Memory B cell (primary cell): ENCODE data around the gene SOX6.
"Not testable (repeated sequence)": the region's sequence is repeated elsewhere in the genome, so short reads cannot be mapped to it uniquely, and the experiment has no call there.

Experiments used
- ATAC-seq: fragments of 150-1000 bp; cut with Tn5 transposase; 2 replicates; pipeline ENCODE4 v1.10.0; 2021; ENCODE audit warnings: low read depth, mild to moderate bottlenecking, moderate library complexity
- DNase-seq, 2 donors: peaks; one replicate each; pipeline ENCODE4 v3.0.0; 2022; ENCODE audit warnings: low spot score in 2 of 2
- H3K27ac Mint-ChIP-seq: one replicate; pipeline ENCODE4 v1.8.0; 2022; ENCODE audit warnings: mild to moderate bottlenecking, moderate library complexity, mixed read lengths
- H3K27me3 Mint-ChIP-seq: one replicate; pipeline ENCODE4 v1.8.0; 2022; ENCODE audit warnings: mixed read lengths
- H3K36me3 Mint-ChIP-seq: one replicate; pipeline ENCODE4 v1.8.0; 2022; ENCODE audit warnings: mild to moderate bottlenecking, mixed read lengths
- H3K4me1 Mint-ChIP-seq: one replicate; pipeline ENCODE4 v1.8.0; 2022; ENCODE audit warnings: mixed read lengths
- H3K4me3 Mint-ChIP-seq: one replicate; pipeline ENCODE4 v1.8.0; 2022; ENCODE audit warnings: mild to moderate bottlenecking, moderate library complexity, mixed read lengths
- H3K9me3 Mint-ChIP-seq: one replicate; pipeline ENCODE4 v1.8.0; 2022; ENCODE audit warnings: mixed read lengths

Gene SOX6

GRCh38 chr11:15938121-15938611, 418.2 kb downstream of the SOX6 start:
- Mint-ChIP-seq H3K9me3 (no peaks in the 10 kb centered on the region), H3K27ac (no peak overlapping the region)
- no peak for ATAC-seq

DNA sequence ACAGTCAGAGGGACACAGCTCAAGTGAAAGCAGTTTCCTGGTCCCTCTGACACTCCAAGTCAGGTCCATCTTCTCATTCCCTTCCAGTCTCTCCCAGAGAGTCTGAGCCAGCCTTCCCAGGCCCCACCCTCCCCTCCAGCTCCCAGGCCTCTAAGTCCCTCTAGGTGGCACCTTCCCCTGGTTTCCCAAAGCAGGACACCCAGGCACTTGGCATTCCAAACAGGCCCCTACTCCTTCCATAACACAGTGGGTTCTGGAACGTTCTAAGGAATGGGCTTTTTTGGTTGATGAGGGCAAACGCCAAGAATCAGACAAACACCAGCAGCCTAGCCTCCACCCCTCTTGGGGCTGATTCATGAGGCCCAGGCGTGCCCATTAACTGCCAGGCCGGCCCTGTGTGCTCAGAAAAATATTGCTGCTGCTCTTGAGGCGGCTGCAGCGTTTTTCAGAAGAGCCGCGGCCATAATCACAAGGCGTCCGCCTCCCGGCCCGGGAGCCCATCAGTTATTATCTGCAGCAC, 418.7 kb downstream of the SOX6 start:
- Mint-ChIP-seq H3K9me3 (no peaks in the 10 kb centered on the region), H3K4me3 (no peak overlapping the region), H3K27ac (no peak overlapping the region), H3K4me1 (no peaks in the 10 kb centered on the region), H3K36me3 (no peaks in the 10 kb centered on the region), H3K27me3 (no peaks in the 10 kb centered on the region)
- DNase-seq = no peak
- ATAC-seq = no peak

More at GRCh38 chr11:15938121-15938611, 418.2 kb downstream of the SOX6 start:
- Mint-ChIP-seq H3K4me1 (no peaks in the 10 kb centered on the region), H3K27me3 (no peaks in the 10 kb centered on the region), H3K4me3 (no peak overlapping the region), H3K36me3 (no peaks in the 10 kb centered on the region)
- no peak for DNase-seq

- H3K36me3 Mint-ChIP-seq = no peaks in the 10 kb centered on the region
- no peak overlapping the region for H3K27ac Mint-ChIP-seq
- no peak for DNase-seq
- ATAC-seq = no peak
- no peaks in the 10 kb centered on the region for H3K27me3 Mint-ChIP-seq
- peaks cover 2% of the 10 kb centered on the region for H3K9me3 Mint-ChIP-seq
- H3K4me3 Mint-ChIP-seq = no peak overlapping the region
- no peaks in the 10 kb centered on the region for H3K4me1 Mint-ChIP-seq
Measured at GRCh38 chr11:15936011-15936410, 420.3 kb downstream of the SOX6 start.

DNA sequence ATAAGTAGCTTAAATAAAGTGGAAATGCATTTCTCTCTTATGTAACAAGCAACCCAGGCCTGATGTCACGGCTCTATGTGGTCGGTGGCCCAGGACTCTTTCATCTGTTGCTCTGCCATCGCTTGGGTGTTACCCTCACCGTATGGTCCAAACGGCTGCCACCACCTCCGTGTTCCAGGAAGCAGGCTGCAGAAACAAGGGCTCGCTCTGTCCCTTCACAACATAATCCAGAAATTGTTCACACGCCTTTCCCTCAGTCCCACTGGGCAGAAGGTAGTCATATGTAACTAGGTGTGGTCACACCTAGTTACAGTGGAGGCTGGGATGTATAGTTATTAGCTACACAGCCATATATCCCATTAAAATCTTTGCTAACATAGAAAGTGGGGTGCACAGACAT, 421.0 kb downstream of the SOX6 start:
- DNase-seq (no peak), ATAC-seq (no peak)
- no peak overlapping the region for H3K27ac Mint-ChIP-seq
- H3K36me3 Mint-ChIP-seq = no peaks in the 10 kb centered on the region
- H3K4me3 Mint-ChIP-seq = no peak overlapping the region
- peaks cover 2% of the 10 kb centered on the region for H3K9me3 Mint-ChIP-seq
- no peaks in the 10 kb centered on the region for H3K4me1 Mint-ChIP-seq
- no peaks in the 10 kb centered on the region for H3K27me3 Mint-ChIP-seq

GRCh38 chr11:15933886-15934625, 422.3 kb downstream of the SOX6 start:
- no peak overlapping the region for H3K27ac Mint-ChIP-seq
- DNase-seq (no peak), ATAC-seq (no peak)
- H3K4me3 Mint-ChIP-seq = no peak overlapping the region
- H3K36me3 Mint-ChIP-seq = no peaks in the 10 kb centered on the region
- H3K4me1 Mint-ChIP-seq = no peaks in the 10 kb centered on the region
- no peaks in the 10 kb centered on the region for H3K27me3 Mint-ChIP-seq
- peaks cover 2% of the 10 kb centered on the region for H3K9me3 Mint-ChIP-seq

DNA sequence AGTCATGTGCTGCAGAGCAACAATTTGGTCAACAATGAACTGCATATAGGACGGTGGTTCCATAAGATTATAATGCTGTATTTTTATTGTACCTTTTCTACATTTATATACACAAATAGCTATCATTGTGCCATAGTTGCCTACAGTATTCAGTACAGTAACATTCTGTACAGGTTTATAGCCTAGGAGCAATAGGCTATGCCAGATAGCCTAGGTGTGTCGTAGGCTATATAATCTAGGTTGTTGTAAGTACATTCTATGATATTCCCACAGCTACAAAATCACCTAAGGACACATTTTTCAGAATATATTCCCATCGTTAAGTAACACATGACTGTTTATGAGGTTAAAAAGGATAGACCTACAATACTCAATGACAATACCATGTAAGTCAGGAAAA, 423.9 kb downstream of the SOX6 start:
- ATAC-seq (no peak), DNase-seq (no peak)
- H3K4me3 Mint-ChIP-seq = no peak overlapping the region
- no peak overlapping the region for H3K27ac Mint-ChIP-seq
- H3K9me3 Mint-ChIP-seq = peaks cover 2% of the 10 kb centered on the region
- H3K27me3 Mint-ChIP-seq = no peaks in the 10 kb centered on the region
- no peaks in the 10 kb centered on the region for H3K4me1 Mint-ChIP-seq
- H3K36me3 Mint-ChIP-seq = no peaks in the 10 kb centered on the region

DNA sequence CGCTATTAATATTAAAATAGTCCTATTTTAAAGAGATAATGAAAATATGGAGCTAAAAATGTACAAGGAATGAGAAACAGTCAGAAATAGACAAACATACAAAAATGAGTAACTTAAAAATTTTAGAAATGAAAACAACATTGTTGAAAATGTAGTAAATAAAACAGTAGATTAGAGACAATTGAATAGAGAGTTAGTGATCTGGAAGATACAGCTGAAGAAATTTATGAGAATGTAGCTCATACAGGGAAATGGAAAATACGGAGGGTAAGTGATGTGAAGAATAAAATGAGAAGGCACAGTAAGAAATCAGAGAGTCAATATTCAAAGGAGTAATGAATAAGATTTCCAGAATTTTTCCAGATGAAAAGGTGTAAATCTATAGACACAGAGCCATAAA, 424.8 kb downstream of the SOX6 start:
- no peak overlapping the region for H3K27ac Mint-ChIP-seq
- H3K9me3 Mint-ChIP-seq = peaks cover 2% of the 10 kb centered on the region
- no peak for ATAC-seq
- no peak for DNase-seq
- H3K27me3 Mint-ChIP-seq = no peaks in the 10 kb centered on the region
- H3K4me3 Mint-ChIP-seq = no peak overlapping the region
- H3K36me3 Mint-ChIP-seq = no peaks in the 10 kb centered on the region
- no peaks in the 10 kb centered on the region for H3K4me1 Mint-ChIP-seq

DNA sequence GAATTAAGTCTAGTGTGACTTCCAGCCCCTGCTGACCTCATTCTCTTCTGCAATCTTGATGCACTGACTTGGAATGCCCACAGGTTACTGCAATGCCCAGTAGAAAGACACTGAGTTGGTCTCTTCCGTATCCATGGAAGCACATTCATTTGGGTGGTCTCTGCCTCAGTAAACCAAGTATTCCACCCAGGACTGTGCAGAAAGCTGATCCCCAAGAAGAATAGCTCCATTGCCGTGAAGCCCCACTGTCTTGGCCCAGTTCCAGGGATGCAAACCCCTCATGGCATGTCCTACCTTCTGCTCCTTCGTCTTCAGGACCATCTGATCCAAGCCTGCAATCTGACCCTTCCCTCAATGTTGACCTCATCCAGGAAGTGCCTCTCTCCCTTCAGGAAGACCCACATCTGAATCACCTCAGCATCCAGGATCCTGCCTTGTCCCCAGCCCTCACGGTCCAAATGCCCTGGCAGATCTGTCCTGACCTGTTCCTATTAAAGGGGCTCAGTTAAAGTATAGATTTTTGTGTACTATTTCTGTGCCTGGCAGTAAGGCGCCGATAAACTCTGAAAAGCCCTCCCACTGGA, 425.8 kb downstream of the SOX6 start:
- Mint-ChIP-seq H3K4me3 (no peak overlapping the region), H3K36me3 (no peaks in the 10 kb centered on the region), H3K27me3 (no peaks in the 10 kb centered on the region), H3K4me1 (no peaks in the 10 kb centered on the region), H3K9me3 (peaks cover 2% of the 10 kb centered on the region), H3K27ac (no peak overlapping the region)
- DNase-seq = no peak
- ATAC-seq = no peak

DNA sequence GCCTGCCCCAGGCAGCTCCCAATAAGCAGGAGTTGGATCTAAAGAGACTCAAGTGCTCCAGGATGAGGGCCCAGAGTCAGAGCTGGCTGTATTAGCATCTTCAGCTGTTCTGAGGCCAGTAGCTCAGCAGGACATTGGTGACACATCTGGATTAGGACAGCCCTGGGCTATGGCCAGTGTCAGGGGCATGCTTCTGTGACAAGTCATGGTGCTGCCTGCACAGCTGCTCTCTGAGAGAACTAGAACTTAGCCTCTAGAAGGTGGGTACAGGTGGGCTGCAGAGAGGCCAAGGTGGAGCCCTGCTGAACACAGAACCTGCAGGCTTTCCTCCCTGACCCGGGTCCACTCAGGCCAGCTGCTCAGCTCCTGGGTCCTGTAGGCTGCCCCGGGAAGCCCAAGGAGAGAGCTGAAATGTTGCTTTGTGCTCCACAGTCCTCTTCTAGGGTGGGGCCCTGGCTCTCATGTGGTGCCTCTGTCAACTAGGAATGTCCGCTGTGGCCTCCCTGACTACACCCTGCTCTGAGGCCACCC, 426.9 kb downstream of the SOX6 start:
- Mint-ChIP-seq H3K27ac (no peak overlapping the region), H3K27me3 (no peaks in the 10 kb centered on the region), H3K4me3 (no peak overlapping the region), H3K36me3 (no peaks in the 10 kb centered on the region), H3K9me3 (peaks cover 2% of the 10 kb centered on the region), H3K4me1 (no peaks in the 10 kb centered on the region)
- ATAC-seq (no peak), DNase-seq (no peak)

GRCh38 chr11:15927864-15928217, 428.5 kb downstream of the SOX6 start:
- Mint-ChIP-seq H3K4me1 (no peaks in the 10 kb centered on the region), H3K27ac (no peak overlapping the region), H3K36me3 (no peaks in the 10 kb centered on the region), H3K4me3 (no peak overlapping the region), H3K27me3 (no peaks in the 10 kb centered on the region), H3K9me3 (peaks cover 2% of the 10 kb centered on the region)
- no peak for ATAC-seq
- no peak for DNase-seq

GRCh38 chr11:15927196-15927863, 429.0 kb downstream of the SOX6 start:
- H3K9me3 Mint-ChIP-seq = peaks cover 2% of the 10 kb centered on the region
- no peak for ATAC-seq
- no peak overlapping the region for H3K4me3 Mint-ChIP-seq
- H3K36me3 Mint-ChIP-seq = no peaks in the 10 kb centered on the region
- no peak for DNase-seq
- H3K27me3 Mint-ChIP-seq = no peaks in the 10 kb centered on the region
- no peak overlapping the region for H3K27ac Mint-ChIP-seq
- no peaks in the 10 kb centered on the region for H3K4me1 Mint-ChIP-seq

DNA sequence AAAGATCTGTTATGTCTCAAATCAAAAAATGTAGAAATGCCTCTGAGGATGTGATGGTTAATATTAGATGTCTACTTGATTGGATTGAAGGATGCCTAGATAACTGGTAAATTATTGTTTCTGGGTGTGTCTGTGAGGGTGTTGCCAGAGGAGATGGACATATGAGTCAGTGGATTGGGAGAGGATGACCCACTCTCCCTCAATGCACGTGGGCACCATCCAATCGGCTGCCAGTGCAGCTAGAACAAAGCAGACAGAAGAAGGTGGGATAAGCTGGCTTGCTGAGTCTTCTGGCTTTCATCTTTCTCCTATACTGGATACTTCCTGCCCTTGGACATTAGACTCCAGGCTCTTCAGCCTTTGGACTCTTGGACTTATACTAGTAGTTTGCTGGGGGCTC, 430.3 kb downstream of the SOX6 start:
- no peaks in the 10 kb centered on the region for H3K9me3 Mint-ChIP-seq
- ATAC-seq = no peak
- no peaks in the 10 kb centered on the region for H3K27me3 Mint-ChIP-seq
- no peak for DNase-seq
- H3K27ac Mint-ChIP-seq = no peak overlapping the region
- H3K36me3 Mint-ChIP-seq = no peaks in the 10 kb centered on the region
- H3K4me3 Mint-ChIP-seq = no peak overlapping the region
- H3K4me1 Mint-ChIP-seq = no peaks in the 10 kb centered on the region

DNA sequence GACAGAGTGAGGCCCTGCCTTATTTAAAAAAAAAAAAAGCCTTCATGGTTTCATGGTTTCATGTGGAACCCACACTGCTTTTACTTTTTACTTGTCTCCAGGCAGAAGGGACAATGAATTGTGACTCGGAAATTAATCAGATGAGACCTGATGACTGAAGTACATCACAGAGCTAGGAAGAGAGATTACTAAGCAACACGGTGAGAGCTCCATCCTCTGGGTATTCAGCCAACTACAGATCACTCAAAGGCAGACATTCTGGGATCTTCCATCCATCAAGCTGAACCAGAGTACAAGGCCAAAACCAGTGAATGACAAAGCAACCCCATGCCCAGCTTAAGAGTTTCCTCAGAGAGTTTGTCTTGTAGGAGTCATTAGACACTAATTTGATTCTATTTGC, 433.2 kb downstream of the SOX6 start:
- H3K27ac Mint-ChIP-seq = no peak overlapping the region
- no peaks in the 10 kb centered on the region for H3K27me3 Mint-ChIP-seq
- H3K9me3 Mint-ChIP-seq = no peaks in the 10 kb centered on the region
- no peaks in the 10 kb centered on the region for H3K4me1 Mint-ChIP-seq
- DNase-seq = no peak
- no peak overlapping the region for H3K4me3 Mint-ChIP-seq
- no peak for ATAC-seq
- H3K36me3 Mint-ChIP-seq = no peaks in the 10 kb centered on the region

DNA sequence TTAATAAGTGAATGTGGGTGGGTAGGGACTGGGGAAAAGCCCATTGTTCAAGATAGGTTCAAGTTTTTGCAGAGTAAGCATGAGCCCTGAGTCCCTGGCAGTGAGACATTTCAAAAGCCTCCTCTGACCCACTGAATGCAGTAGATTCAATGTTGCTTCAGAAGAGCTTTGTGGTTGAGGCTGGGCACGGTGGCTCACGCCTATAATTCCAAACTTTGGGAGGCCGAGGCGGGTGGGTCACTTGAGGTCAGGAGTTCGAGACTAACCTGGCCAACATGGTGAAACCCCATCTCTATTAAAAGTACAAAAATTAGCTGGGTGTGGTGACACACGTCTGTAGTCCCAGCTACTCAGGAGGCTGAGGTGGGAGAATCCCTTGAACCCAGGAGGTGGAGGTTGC, 433.6 kb downstream of the SOX6 start:
- H3K27me3 Mint-ChIP-seq, H3K36me3 Mint-ChIP-seq, DNase-seq, H3K9me3 Mint-ChIP-seq, ATAC-seq, H3K4me3 Mint-ChIP-seq, H3K4me1 Mint-ChIP-seq, H3K27ac Mint-ChIP-seq: not testable (repeated sequence)
